Measurements from ENCODE around the gene TNFRSF19.

The TNFRSF19 gene

DNA sequence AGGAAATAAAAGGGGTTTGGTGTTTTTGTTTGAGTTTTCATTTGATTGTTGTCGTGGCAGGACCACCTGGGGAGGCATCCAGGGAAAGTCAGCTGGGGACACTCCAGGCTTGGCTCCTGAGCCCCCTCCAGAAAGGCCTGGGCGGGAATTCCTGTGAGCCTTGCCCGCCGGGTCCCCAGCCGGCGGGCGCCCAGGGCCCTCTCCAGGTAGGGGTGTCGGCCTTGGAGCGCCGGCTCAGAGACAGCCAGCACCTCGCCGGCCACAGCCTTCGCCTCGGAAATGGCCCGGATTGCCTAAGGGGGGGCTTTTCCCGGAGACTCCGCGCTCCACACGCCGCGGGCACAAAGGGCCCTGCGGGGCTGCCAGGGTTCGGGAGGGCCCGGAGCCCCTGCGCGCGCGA, 125.0 kb downstream of the TNFRSF19 start:
- TF ChIP-seq, protein P1, sequence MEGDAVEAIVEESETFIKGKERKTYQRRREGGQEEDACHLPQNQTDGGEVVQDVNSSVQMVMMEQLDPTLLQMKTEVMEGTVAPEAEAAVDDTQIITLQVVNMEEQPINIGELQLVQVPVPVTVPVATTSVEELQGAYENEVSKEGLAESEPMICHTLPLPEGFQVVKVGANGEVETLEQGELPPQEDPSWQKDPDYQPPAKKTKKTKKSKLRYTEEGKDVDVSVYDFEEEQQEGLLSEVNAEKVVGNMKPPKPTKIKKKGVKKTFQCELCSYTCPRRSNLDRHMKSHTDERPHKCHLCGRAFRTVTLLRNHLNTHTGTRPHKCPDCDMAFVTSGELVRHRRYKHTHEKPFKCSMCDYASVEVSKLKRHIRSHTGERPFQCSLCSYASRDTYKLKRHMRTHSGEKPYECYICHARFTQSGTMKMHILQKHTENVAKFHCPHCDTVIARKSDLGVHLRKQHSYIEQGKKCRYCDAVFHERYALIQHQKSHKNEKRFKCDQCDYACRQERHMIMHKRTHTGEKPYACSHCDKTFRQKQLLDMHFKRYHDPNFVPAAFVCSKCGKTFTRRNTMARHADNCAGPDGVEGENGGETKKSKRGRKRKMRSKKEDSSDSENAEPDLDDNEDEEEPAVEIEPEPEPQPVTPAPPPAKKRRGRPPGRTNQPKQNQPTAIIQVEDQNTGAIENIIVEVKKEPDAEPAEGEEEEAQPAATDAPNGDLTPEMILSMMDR (IDR thresholded peaks at IDR 0.05; ENCODE audit: insufficient read depth, missing control alignments) = no peak
- DNase-seq (ENCODE audit: insufficient read length, low spot score) (no peak), FAIRE-seq (no peak)

DNA sequence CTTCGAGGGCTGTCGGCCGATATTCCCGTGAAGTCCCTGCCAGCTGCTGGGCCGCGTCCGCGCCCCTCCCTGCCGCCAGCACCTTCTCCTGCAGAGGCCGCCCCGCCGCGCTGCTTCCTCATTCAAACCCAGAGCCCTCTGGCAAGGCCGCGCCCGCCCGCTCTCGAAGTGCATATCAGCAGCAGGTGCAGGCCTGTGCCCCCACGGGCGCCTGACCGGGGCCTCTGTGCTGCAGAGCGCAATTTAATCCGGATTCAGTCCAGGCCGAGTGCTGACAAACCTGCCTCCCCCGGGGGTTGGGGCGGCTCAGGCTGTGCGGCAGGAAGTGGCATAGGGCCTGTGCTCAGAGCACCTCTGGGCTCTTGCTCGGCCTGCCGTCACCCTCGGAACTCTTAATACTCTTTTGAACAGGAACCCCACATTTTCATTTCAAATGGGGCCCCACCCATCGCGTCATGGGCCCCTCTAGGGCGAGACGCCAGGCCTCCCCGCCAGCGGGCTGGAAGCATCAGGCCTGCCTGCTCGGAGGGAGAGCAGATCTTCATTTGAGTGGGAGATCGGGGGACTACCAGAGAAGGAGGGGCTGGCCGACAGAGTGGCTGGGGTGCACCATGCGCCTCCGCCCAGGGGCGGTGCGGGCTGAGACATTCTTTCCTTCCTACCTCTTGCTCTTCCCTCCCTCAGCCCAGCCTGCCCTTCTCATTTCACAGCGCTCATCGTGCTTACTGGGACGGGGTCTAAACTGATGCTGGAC, 125.7 kb downstream of the TNFRSF19 start:
- TF ChIP-seq, protein P1 (IDR thresholded peaks at IDR 0.05; ENCODE audit: insufficient read depth, missing control alignments) = no peak
- FAIRE-seq (no peak), DNase-seq (ENCODE audit: insufficient read length, low spot score) (no peak)

DNA sequence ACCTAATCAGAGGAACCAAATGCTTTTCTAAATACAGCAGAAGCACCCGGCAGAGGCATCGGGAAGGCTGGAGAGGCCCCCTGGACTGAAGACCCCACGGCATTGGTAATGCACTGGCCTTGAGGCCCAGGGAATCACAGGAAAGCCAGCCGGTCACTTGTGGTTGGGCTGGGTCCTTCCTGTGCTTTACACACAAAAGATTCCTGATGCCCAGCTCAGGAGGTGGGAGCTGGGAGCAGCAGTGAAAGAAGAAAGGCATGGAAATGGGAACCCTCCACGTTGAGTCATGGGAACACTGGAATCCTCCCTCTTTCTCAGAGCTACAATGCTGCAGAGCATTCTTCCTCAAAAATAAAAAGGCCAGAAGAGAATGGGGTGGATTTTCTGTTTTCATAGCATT, 126.4 kb downstream of the TNFRSF19 start:
- no peak for FAIRE-seq
- DNase-seq (ENCODE audit: insufficient read length, low spot score) = no peak
- TF ChIP-seq, protein P1 (IDR thresholded peaks at IDR 0.05; ENCODE audit: insufficient read depth, missing control alignments) = no peak

- no peak for FAIRE-seq
Measured at GRCh38 chr13:23697772-23698313, 127.6 kb downstream of the TNFRSF19 start.

DNA sequence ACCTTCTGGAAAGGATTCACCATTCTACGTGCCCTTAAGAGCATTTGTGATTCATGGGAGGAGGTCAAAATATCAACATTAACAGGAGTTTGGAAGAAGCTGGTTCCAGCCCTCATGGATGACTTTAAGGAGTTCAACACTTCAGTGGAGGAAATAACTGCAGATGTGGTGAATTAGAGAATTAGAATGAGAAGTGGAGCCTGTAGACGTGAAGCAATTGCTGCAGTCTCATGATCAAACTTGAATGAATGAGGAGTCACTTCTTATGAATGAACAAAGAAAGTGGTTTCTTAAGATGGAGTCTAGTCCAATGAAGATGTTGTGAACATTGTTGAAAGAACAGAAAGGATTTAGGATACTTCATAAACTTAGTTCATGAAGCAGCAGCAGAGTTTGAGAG, 129.1 kb downstream of the TNFRSF19 start:
- no peak for DNase-seq (ENCODE audit: insufficient read length, low spot score)
- TF ChIP-seq, protein P1 (IDR thresholded peaks at IDR 0.05; ENCODE audit: insufficient read depth, missing control alignments) = no peak
- no peak for FAIRE-seq

More at GRCh38 chr13:23697772-23698313, 127.6 kb downstream of the TNFRSF19 start:
- TF ChIP-seq, protein P1 (IDR thresholded peaks at IDR 0.05; ENCODE audit: insufficient read depth, missing control alignments) = no peak
- no peak for DNase-seq (ENCODE audit: insufficient read length, low spot score)

DNA sequence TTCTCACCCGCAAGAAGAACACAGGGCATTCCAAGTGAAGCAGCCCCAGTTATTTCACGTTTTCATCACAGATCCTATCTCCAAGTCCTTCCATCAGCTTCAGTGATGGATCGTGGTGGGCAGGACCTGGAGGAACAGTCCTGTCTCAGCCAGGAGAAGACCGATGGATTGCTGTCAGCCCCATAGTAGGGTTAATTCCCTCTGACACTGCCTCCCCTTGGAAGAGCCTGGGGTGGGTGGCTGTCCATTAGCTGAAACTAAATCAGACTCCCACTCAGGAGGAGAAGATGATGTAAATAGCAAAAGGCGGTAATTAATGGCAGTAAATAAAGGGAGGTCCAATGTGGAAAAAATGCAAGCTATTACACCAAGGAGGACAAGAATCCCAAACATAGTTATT, 131.0 kb downstream of the TNFRSF19 start:
- no peak for FAIRE-seq
- TF ChIP-seq, protein P1 (IDR thresholded peaks at IDR 0.05; ENCODE audit: insufficient read depth, missing control alignments) = no peak

GRCh38 chr13:23701636-23702035, 131.4 kb downstream of the TNFRSF19 start:
- TF ChIP-seq, protein P1 (IDR thresholded peaks at IDR 0.05; ENCODE audit: insufficient read depth, missing control alignments) = no peak
- FAIRE-seq (no peak), DNase-seq (ENCODE audit: insufficient read length, low spot score) (no peak)

More for the DNA sequence above, 131.0 kb downstream of the TNFRSF19 start:
- no peak for DNase-seq (ENCODE audit: insufficient read length, low spot score)

Data from D721Med (cell line).